AG10803 (cell line): ENCODE data around the gene CDC34.

Experiments used
- DNase-seq: peaks from one replicate; pipeline ENCODE4 v3.0.0; 2010; ENCODE audit warnings: low read depth
- H3K4me3 ChIP-seq: 2 replicates; pipeline ENCODE4 v1.5.1; 2011; ENCODE audit warnings: mild to moderate bottlenecking, low read length, control low read depth
- CTCF ChIP-seq: conservative IDR thresholded peaks from 2 replicates; pipeline ENCODE4 v1.5.1; 2011; ENCODE audit warnings: mild to moderate bottlenecking, low read length, control low read depth, inconsistent platforms

The CDC34 gene

GRCh38 chr19:570251-570686 is 38.7 kb downstream of the CDC34 start:
- DNase-seq = no peak
- no peak overlapping the region for H3K4me3 ChIP-seq
- TF ChIP-seq CTCF = no peak

GRCh38 chr19:570937-571565 is 39.5 kb downstream of the CDC34 start:
- peak overlapping the region; percentile 65 for H3K4me3 ChIP-seq
- no peak for TF ChIP-seq CTCF
- no peak for DNase-seq

- TF ChIP-seq CTCF = no peak
- H3K4me3 ChIP-seq = peak overlapping the region; percentile 65
- DNase-seq = no peak
Observed at GRCh38 chr19:571566-571974, 40.0 kb downstream of the CDC34 start.

- peak within 1 kb of the TSS; percentile 91 for H3K4me3 ChIP-seq
- peak; percentile 96 for DNase-seq
- no peak for TF ChIP-seq CTCF
Observed at GRCh38 chr19:572140-572742, 40.7 kb downstream of the CDC34 start, which contains the start of gene BSG. Gene BSG, plus strand, starts transcription at chr19:572596. Its CDS starts 39 bp downstream, at chr19:572635.

- peak overlapping the region; percentile 91 for H3K4me3 ChIP-seq
- DNase-seq = peak; percentile 52
- TF ChIP-seq CTCF = no peak
Observed at GRCh38 chr19:572743-573518, 41.4 kb downstream of the CDC34 start.

- DNase-seq = no peak
- TF ChIP-seq CTCF = no peak
- peak overlapping the region; percentile 91 for H3K4me3 ChIP-seq
Observed at GRCh38 chr19:573519-573825, 41.9 kb downstream of the CDC34 start.
